Mucosa of rectum (tissue), 2 donors: ENCODE data around the gene GASK1A.

Experiments used
- H3K27ac ChIP-seq, 2 donors: one replicate each; pipeline ENCODE4 v1.7.0; 2013; ENCODE audit warnings: inconsistent platforms in 2 of 2, low read depth in 2 of 2, low read length in 2 of 2
- H3K27me3 ChIP-seq, 2 donors: one replicate each; pipeline ENCODE4 v1.7.0; 2013; ENCODE audit warnings: low read length in 2 of 2; ENCODE audit not compliant: control insufficient read depth in 2 of 2, insufficient read depth in 2 of 2
- H3K36me3 ChIP-seq, 2 donors: one replicate each; pipeline ENCODE4 v1.7.0; 2013; ENCODE audit warnings: low read length in 2 of 2; ENCODE audit not compliant: control insufficient read depth in 2 of 2, insufficient read depth in 2 of 2
- H3K4me1 ChIP-seq, 2 donors: one replicate each; pipeline ENCODE4 v1.7.0; 2013; ENCODE audit warnings: low read length in 2 of 2, mild to moderate bottlenecking in 1 of 2; ENCODE audit not compliant: control insufficient read depth in 2 of 2, insufficient read depth in 2 of 2
- H3K4me3 ChIP-seq, 2 donors: one replicate each; pipeline ENCODE4 v1.7.0; 2013; ENCODE audit warnings: low read length in 2 of 2
- H3K9ac ChIP-seq, 2 donors: one replicate each; pipeline ENCODE4 v1.7.0; 2013; ENCODE audit warnings: low read length in 2 of 2, low read depth in 1 of 2, mild to moderate bottlenecking in 1 of 2
- H3K9me3 ChIP-seq, 2 donors: one replicate each; pipeline ENCODE4 v1.7.0; 2013; ENCODE audit warnings: low read length in 2 of 2; ENCODE audit not compliant: control insufficient read depth in 2 of 2
- donor health status: healthy.
- donor health status: Normal muscosa, but diverticular disease.

Gene GASK1A

GRCh38 chr3:43017593-43018195 lies 38.6 kb downstream of the GASK1A start:
- H3K9ac ChIP-seq = no peak overlapping the region
- peaks cover 0 to 8% of the 10 kb centered on the region in 2 donors for H3K9me3 ChIP-seq
- no peaks in the 10 kb centered on the region for H3K4me1 ChIP-seq

GRCh38 chr3:43018246-43018645 lies 39.1 kb downstream of the GASK1A start:
- Histone ChIP-seq H3K4me1 (no peaks in the 10 kb centered on the region), H3K9me3 (peaks cover 0 to 3% of the 10 kb centered on the region in 2 donors), H3K4me3 (no peak overlapping the region), H3K9ac (no peak overlapping the region), H3K27ac (no peak overlapping the region), H3K36me3 (no peaks in the 10 kb centered on the region), H3K27me3 (no peaks in the 10 kb centered on the region)

More at GRCh38 chr3:43017593-43018195, 38.6 kb downstream of the GASK1A start:
- Histone ChIP-seq H3K36me3 (no peaks in the 10 kb centered on the region), H3K27me3 (no peaks in the 10 kb centered on the region), H3K27ac (no peak overlapping the region), H3K4me3 (no peak overlapping the region)

GRCh38 chr3:43019006-43019809 lies 40.1 kb downstream of the GASK1A start:
- no peaks in the 10 kb centered on the region for H3K4me1 ChIP-seq
- H3K4me3 ChIP-seq = no peak overlapping the region
- H3K27ac ChIP-seq = no peak overlapping the region
- H3K9me3 ChIP-seq = peaks cover 0 to 2% of the 10 kb centered on the region in 2 donors
- H3K9ac ChIP-seq = no peak overlapping the region
- no peaks in the 10 kb centered on the region for H3K36me3 ChIP-seq
- H3K27me3 ChIP-seq = no peaks in the 10 kb centered on the region

GRCh38 chr3:43019826-43020225 lies 40.7 kb downstream of the GASK1A start:
- no peaks in the 10 kb centered on the region for H3K36me3 ChIP-seq
- no peak overlapping the region for H3K9ac ChIP-seq
- no peaks in the 10 kb centered on the region for H3K27me3 ChIP-seq
- H3K4me1 ChIP-seq = no peaks in the 10 kb centered on the region
- no peak overlapping the region for H3K4me3 ChIP-seq
- H3K9me3 ChIP-seq = no peaks in the 10 kb centered on the region
- H3K27ac ChIP-seq = no peak overlapping the region

GRCh38 chr3:43021186-43021585 lies 42.1 kb downstream of the GASK1A start:
- H3K27ac ChIP-seq = no peak overlapping the region
- H3K9ac ChIP-seq = no peak overlapping the region
- no peaks in the 10 kb centered on the region for H3K4me1 ChIP-seq
- no peaks in the 10 kb centered on the region for H3K9me3 ChIP-seq
- H3K4me3 ChIP-seq = no peak overlapping the region
- no peaks in the 10 kb centered on the region for H3K36me3 ChIP-seq
- no peaks in the 10 kb centered on the region for H3K27me3 ChIP-seq

GRCh38 chr3:43022121-43022520 lies 43.0 kb downstream of the GASK1A start:
- Histone ChIP-seq H3K27ac (no peak overlapping the region), H3K9me3 (no peaks in the 10 kb centered on the region), H3K36me3 (no peaks in the 10 kb centered on the region), H3K4me3 (no peak overlapping the region), H3K9ac (no peak overlapping the region), H3K27me3 (no peaks in the 10 kb centered on the region), H3K4me1 (no peaks in the 10 kb centered on the region)

- Histone ChIP-seq H3K4me1 (no peaks in the 10 kb centered on the region), H3K9ac (no peak overlapping the region), H3K27ac (no peak overlapping the region), H3K27me3 (no peaks in the 10 kb centered on the region), H3K9me3 (no peaks in the 10 kb centered on the region), H3K4me3 (no peak overlapping the region), H3K36me3 (no peaks in the 10 kb centered on the region)
Observed at GRCh38 chr3:43023066-43023465, 44.0 kb downstream of the GASK1A start.

- H3K36me3 ChIP-seq = no peaks in the 10 kb centered on the region
- no peaks in the 10 kb centered on the region for H3K9me3 ChIP-seq
- H3K27ac ChIP-seq = no peak overlapping the region
- H3K4me3 ChIP-seq = no peak overlapping the region
- no peak overlapping the region for H3K9ac ChIP-seq
- no peaks in the 10 kb centered on the region for H3K4me1 ChIP-seq
- no peaks in the 10 kb centered on the region for H3K27me3 ChIP-seq
Observed at GRCh38 chr3:43023746-43024145, 44.6 kb downstream of the GASK1A start.

- Histone ChIP-seq H3K27me3 (no peaks in the 10 kb centered on the region), H3K4me3 (no peak overlapping the region), H3K27ac (no peak overlapping the region), H3K4me1 (no peaks in the 10 kb centered on the region), H3K36me3 (no peaks in the 10 kb centered on the region), H3K9me3 (no peaks in the 10 kb centered on the region), H3K9ac (no peak overlapping the region)
Observed at GRCh38 chr3:43024181-43024885, 45.2 kb downstream of the GASK1A start.

GRCh38 chr3:43025423-43025822 lies 46.3 kb downstream of the GASK1A start:
- no peak overlapping the region for H3K4me3 ChIP-seq
- no peak overlapping the region for H3K27ac ChIP-seq
- H3K4me1 ChIP-seq = no peaks in the 10 kb centered on the region
- no peak overlapping the region for H3K9ac ChIP-seq
- H3K36me3 ChIP-seq = no peaks in the 10 kb centered on the region
- H3K27me3 ChIP-seq = no peaks in the 10 kb centered on the region
- no peaks in the 10 kb centered on the region for H3K9me3 ChIP-seq
